ENCODE data around the gene ARHGAP31. TPM values are rescaled to one million over a fixed set of nuclear protein-coding genes. Genes with fewer than 3 reads are reported as not detected.

Gene ARHGAP31
- total RNA-seq, 1 donor from 2014 or later: 85.6 TPM

DNA sequence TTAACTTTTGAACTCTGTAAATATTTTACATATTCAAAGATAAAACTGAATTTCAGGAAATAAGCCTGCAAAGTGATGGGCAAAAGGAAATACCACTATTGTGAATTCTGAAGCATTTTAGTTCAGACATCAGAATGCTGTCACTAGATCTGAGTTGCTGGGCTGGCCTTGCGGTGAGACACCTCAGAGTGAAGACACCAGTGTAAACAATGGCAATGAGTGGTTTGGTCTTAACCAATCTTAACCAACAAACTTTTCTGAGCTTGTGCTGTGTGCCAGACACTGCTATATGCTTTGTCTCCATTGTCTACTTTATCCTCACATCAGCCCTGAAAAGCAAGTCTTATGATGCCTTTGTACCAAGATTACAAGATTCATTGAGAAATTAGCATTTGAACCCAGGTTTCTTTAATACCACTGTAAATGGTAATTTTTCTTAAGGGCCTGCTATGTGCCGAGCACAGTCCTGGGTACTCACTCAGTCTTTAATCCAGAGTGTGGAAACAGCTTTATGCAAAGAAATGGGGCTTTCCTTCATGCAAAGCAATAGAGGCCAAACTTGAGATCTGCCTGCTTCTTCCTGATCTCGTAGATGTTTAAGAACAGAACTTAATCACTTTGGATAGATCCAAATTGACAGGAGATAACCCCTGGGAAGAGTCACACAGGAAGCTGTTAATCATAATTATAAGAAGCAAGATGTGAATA lies 114.2 kb downstream of the ARHGAP31 start:
- no peak for DNase-seq (ENCODE audit: low spot score)
- no peak for ATAC-seq
- intact Hi-C loops (cut with DNase I): no loop called here

- DNase-seq (ENCODE audit: low spot score) (no peak), ATAC-seq (no peak)
- intact Hi-C loops (cut with DNase I): no loop called here
Measured at GRCh38 chr3:119409844-119410243, 115.7 kb downstream of the ARHGAP31 start.

DNA sequence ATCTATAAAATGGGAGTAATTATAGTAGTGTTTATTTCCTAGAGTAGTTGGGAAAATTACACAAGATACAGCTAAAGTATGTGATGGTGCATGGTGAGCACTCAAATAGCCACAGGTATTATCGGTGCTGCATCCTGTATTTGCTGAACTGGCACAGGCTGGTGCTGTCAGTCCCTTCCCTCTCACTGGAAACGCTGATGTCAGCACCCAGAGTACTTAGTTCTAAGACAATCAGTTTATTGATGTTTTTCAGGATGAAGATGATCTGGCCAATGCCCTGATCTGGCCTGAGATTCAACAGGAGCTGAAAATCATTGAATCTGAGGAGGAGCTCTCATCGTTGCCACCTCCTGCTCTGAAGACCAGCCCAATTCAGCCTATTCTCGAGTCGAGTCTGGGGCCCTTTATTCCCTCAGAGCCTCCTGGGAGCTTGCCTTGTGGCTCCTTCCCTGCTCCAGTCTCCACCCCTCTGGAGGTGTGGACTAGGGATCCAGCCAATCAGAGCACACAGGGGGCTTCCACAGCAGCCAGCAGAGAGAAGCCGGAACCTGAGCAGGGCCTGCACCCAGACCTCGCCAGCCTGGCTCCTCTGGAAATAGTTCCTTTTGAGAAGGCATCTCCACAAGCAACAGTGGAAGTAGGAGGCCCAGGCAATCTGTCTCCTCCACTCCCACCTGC lies 119.6 kb downstream of the ARHGAP31 start:
- DNase-seq (ENCODE audit: low spot score) (no peak), ATAC-seq (peak; percentile 21)
- intact Hi-C loops (cut with DNase I): no loop called here

DNA sequence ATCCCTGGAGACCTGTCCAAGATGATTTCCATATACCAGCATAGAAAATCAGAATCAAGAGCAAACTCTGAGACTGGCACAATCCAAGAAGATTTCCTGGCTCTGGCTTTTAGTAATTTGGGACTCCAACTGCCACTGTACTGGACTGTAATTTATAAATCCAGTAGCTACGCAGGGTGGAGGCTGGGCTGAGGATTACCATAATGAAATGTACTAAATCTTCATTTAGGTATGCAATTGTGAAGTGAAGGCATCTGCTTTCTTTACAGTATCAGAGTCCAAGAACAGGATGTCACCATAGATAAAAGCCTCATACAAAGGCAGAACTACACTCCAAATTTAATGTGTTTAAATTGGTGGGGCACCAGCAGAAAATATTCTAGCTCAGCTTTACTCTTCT lies 122.7 kb downstream of the ARHGAP31 start:
- no peak for ATAC-seq
- intact Hi-C loops (cut with DNase I): no loop called here
- DNase-seq (ENCODE audit: low spot score): no peak

DNA sequence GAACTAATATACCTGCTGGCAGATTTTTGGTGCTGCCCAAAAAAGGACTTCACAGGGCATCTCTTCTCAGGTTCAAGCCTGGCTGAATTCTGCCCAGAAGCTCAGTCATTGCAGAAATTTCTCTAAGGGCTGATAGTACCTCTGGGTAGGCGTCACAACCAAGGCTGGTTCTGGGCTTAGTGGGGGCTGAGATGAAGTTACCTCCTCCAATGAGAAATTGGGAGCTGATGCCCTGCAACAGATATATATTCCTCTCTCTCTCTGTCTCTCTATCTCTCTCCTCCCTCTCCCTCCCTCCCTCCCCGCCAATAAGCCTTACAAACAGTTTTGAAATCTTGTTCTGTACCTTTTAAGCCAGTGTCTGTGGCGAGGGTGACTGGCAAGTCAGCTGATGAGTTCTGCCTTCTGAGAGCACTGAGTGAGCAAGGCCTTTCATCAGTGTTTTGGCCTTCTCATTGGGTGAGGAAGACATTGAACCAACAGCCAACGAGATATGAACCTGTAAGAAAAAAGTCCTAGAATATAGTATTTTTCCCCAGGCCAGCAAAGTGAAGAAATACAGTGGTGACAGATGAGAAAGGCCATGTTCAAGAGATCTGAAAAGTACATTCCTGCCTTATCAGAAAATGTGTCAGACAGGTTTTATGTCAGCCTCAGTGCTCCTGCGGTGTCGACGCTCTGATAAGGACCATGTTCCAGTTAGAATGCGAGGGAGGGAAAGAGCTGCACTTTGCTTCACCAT lies 123.8 kb downstream of the ARHGAP31 start:
- DNase-seq (ENCODE audit: low spot score) (no peak), ATAC-seq (no peak)
- intact Hi-C loops (cut with DNase I): no loop called here

DNA sequence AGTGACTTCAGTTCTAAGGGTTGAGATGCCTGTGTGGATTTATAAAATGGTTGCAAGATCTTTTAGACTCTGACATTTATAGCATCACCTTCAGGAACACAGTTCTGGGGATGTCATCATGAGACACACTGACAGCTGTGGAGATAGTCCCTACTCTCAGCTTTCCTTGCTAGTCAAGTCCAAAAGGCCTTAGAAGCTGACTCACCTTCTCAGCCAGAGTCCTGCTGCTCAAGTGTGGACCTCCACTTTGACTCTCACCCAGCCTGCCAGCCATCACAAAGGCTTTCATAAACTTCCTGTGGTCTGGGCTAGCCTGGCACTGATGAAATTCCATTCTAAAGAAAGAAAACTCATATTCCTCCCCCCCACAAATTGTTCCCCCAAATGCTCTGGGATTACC lies 124.5 kb downstream of the ARHGAP31 start:
- ATAC-seq (no peak), DNase-seq (ENCODE audit: low spot score) (no peak)
- intact Hi-C loops (cut with DNase I): no loop called here

GRCh38 chr3:119420196-119420595 lies 126.0 kb downstream of the ARHGAP31 start:
- ATAC-seq (no peak), DNase-seq (ENCODE audit: low spot score) (no peak)
- intact Hi-C loops (cut with DNase I): no loop called here

GRCh38 chr3:119427669-119428068 lies 133.5 kb downstream of the ARHGAP31 start:
- no peak for ATAC-seq
- intact Hi-C loops (cut with DNase I): no loop called here
- DNase-seq (ENCODE audit: low spot score): no peak

- intact Hi-C loops (cut with DNase I): no loop called here
- DNase-seq (ENCODE audit: low spot score) (no peak), ATAC-seq (no peak)
Measured at GRCh38 chr3:119428538-119428937, 134.4 kb downstream of the ARHGAP31 start.

DNA sequence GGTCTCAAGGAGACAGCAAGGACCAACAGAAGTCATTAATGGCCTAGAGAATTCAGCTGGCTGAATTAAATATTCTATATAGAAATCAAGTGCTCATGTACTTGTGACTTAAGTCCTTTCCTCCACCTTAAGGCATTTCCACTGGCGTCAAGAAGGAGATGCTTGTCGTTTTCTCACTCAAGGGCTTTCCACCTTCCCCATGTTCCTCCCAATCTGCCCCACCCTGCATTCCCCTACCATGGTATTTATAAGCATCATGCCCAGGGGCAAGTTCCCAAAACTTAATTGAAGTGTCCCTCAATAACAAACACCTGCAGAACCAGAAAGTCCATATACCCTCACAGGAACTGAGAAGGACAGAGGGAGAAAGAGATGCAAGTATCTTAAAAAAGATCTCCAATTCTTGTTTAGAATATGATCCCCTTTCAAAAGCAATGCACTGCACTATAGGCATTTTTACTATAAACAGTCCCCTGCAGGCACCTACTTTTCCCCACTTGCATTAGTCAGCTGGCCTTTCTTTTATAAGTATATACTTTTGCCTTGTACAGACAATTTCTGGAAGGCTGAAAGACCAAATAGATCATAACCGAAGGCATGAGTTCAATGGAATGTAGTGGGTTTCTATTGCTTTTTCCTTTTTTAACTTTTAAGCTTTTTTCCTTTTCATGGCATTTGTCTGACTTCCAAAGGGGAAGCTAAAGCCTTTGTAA lies 139.6 kb downstream of the ARHGAP31 start:
- ATAC-seq (no peak), DNase-seq (ENCODE audit: low spot score) (no peak)
- intact Hi-C loops (cut with DNase I): no loop called here

- ATAC-seq (no peak), DNase-seq (ENCODE audit: low spot score) (no peak)
- intact Hi-C loops (cut with DNase I): no loop called here
Measured at GRCh38 chr3:119434703-119435102, 140.5 kb downstream of the ARHGAP31 start.

DNA sequence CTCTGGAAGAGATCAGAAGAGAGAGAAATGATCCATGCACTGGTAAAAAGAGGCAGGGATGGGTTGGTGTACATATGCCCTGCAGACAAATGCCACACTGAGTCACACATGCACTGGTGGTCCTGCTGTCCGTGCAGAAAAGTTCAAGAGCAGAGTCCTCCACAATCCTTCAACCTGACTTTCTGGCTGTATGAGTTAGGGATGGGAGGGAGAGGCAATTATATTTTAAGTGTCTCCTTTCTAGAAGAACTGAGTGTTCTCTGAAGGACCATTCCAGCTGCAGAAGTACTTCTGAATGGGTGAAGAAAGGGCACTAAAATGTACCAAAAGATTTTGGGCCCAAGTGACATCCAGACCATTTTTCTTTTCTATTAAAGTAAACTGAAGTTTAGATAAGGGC lies 142.8 kb downstream of the ARHGAP31 start:
- ATAC-seq: no peak
- no peak for DNase-seq (ENCODE audit: low spot score)
- intact Hi-C loops (cut with DNase I): no loop called here

DNA sequence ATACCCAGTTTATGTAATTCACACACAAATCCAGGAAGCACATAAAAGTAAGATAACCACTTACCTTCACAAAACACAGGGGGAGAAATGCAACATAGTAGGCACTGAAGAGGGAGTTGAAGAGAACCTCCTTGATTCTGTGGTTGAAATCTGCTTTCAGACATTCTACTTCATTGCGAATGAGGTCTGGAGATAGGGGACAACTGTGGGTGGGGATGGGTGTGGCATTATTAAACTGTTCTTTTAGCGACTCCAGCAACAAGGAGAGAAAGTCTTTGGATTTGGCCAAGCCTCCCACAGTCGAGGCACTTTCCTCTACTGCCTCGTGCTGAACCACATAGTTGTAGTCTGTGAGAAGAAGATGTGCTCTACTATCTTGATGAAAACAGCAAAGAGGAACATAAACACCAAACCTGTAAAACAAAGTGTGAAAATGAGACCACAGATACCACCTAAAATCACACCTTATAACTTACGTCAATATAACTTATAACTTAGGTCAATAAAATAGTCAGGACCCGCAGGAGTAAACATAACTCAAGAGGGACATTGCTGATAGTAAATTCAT lies 143.6 kb downstream of the ARHGAP31 start:
- ATAC-seq: no peak
- no peak for DNase-seq (ENCODE audit: low spot score)
- intact Hi-C loops (cut with DNase I): no loop called here

DNA sequence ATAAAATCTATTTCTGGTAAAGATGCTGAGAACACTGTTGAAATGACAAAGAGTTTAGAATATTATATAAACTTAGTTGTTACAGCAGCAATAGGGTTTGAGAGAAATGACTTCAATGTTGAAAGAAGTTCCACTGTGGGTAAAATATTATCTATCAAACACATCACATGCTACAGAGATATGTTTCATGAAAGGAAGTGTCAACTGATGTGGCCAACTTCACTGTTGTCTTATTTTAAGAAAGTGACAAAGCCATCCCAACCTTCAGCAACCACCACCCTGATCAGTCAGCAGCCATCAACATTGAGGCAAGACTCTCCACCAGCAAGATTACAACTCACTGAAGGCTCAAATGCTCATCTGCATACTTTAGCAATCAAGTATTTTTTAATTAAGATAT lies 149.0 kb downstream of the ARHGAP31 start:
- no peak for ATAC-seq
- intact Hi-C loops (cut with DNase I): no loop called here
- no peak for DNase-seq (ENCODE audit: low spot score)

DNA sequence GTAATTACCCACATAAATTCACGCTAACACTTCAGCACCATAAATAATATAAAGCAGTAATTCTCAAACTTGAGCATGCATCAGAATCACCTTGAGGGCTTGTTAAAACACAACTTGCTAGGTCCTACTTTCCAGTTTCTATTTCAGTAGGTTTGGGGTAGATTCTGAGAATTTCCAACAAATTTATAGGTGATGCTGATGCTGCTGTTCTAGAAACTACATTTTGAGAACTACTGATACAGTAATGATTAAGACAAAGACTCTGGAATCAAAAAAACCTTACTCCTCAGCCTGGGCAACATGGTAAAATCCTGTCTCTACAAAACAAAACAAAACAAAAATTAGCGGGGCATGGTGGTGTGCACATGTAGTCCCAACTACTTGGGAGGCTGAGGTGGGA lies 150.4 kb downstream of the ARHGAP31 start:
- ATAC-seq (no peak), DNase-seq (ENCODE audit: low spot score) (no peak)
- intact Hi-C loops (cut with DNase I): no loop called here

DNA sequence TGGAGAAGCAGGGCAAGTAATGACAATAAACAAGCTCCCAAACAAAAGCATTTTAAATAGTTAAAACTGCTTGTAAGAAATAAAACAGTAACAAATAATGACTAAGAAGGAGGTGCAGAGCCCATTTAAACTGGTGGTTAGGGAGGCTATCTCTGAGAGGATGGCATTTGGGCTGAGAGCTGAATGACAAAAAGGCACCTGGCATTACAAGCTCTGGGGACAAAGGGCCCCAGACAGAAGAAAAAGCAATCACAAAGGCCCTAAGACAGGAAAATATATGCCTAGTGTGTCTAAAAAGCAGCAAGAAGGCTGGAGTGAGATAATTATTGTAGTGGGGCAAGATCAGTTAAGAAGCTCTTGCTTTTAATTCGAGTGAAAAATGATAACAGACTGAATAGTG lies 159.6 kb downstream of the ARHGAP31 start:
- ATAC-seq (no peak), DNase-seq (ENCODE audit: low spot score) (no peak)
- intact Hi-C loops (cut with DNase I): no loop called here

DNA sequence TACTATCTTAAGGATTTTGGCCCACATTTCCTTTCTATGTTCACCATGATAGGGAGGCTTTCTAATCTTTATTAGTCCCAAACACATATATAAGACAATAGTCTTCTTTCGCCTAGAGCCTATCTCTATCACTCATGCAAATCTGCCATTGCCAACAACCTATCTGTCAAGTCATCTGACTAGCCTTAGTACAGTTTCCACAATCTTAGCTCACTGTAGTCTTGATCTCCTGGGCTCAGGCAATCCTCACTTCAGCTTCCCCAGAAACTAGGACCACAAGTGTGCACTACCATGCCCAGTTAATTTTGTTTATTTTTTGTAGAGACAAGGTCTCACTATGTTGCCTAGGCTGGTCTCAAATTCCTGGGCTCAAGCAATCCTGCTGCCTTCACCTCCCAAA lies 162.3 kb downstream of the ARHGAP31 start:
- intact Hi-C loops (cut with DNase I): no loop called here
- no peak for DNase-seq (ENCODE audit: low spot score)
- no peak for ATAC-seq

DNA sequence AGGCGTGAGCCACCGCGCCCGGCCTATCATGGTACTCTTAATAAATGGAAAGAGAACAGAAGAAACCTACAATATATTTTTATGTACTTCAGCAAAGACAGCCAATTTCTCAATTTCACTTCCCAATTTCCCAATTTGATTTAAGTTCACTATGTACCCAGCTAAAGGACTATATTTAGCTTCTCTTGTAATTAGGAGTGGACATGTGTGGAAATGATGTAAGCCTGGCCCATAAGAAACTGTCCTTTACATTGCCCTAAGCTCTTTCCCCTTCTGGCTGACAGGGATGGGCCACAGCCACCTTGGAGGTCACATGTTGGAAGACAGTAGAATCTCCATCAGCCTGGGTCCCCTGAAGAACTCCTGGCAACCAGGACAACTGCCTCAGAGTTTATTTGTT lies 163.1 kb downstream of the ARHGAP31 start:
- ATAC-seq (peak; percentile 68), DNase-seq (ENCODE audit: low spot score) (no peak)
- intact Hi-C loops (cut with DNase I): no loop called here

All from sciatic nerve (tissue), 2 donors.